BLaER1 (cell line): ENCODE results near the gene PDZK1IP1.

Experiments
- H3K27ac ChIP-seq: shearing (Covaris generic); formaldehyde crosslinking; 2 replicates; pipeline ENCODE4 v1.8.1; 2022
- H3K27me3 ChIP-seq: shearing (Covaris generic); formaldehyde crosslinking; 2 replicates; pipeline ENCODE4 v1.8.1; 2022
- H3K36me3 ChIP-seq: shearing (Covaris generic); formaldehyde crosslinking; 2 replicates; pipeline ENCODE4 v1.8.1; 2022
- H3K4me1 ChIP-seq: shearing (Covaris generic); formaldehyde crosslinking; 2 replicates; pipeline ENCODE4 v1.8.1; 2022
- H3K4me2 ChIP-seq: shearing (Covaris generic); formaldehyde crosslinking; 2 replicates; pipeline ENCODE4 v1.8.1; 2022
- H3K4me3 ChIP-seq: shearing (Covaris generic); formaldehyde crosslinking; 2 replicates; pipeline ENCODE4 v1.8.1; 2022
- H3K9ac ChIP-seq: shearing (Covaris generic); formaldehyde crosslinking; 2 replicates; pipeline ENCODE4 v1.8.1; 2022
- H3K9me3 ChIP-seq: shearing (Covaris generic); formaldehyde crosslinking; 2 replicates; pipeline ENCODE4 v1.8.1; 2022
- H4K20me1 ChIP-seq: shearing (Covaris generic); formaldehyde crosslinking; 2 replicates; pipeline ENCODE4 v1.8.1; 2022
- Cebpa-rat ChIP-seq: shearing (Covaris generic); IDR thresholded peaks from 2 replicates; pipeline ENCODE4 v1.8.1; 2022

PDZK1IP1 gene

DNA sequence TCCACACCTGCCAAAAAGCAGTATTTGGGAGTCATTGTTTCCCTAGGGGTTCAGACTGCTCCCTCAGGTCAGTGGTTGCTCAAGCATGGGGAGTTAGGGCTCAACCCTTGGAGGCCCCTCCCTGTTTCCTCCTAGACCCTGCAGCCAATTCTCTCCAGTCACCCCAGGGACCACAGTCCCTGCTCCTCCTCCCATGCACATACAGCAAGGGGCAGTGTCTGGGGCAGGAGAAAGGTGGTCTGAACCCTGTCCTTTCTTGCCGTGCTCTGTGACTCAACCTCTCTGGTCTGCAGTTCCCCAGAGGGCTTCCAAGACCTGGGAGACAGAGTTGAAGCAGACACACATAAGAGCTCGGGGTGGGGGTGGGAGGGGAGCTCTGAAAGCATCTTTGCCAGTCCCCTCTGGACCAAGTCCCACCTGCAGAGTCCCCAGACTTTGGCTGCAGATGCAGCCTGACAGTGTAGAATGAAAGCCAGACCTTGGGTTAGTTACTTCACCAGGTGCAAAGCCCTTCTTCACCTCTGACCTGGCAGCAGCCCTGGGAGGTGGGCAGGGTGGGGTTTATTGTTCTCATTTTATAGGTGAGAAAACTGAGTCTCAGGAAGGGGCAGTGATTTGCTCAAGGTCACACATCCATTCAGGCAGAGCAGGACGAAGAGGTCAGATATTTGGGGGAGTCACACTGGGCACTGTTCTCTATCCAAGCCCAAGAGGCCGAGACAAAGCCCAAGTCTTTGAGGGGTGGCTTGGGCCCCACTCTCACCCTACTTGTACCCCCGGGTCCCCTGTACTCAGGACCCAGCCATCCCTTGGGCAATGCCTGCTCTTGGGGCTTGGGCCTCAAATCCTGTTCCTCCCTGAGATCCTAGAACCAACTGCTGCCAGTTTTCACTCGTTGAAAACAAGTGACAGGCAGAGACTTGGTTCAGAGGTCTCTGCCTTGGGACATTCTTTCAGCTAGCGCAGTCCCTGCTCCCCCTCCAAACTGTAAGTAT lies 748 bp downstream of the PDZK1IP1 start:
- Histone ChIP-seq H3K27ac (no peak overlapping the region), H3K9me3 (no peaks in the 10 kb centered on the region), H3K4me2 (peak overlapping the region; percentile 28), H3K4me3 (no peak overlapping the region), H3K4me1 (peaks cover 13% of the 10 kb centered on the region), H3K36me3 (no peaks in the 10 kb centered on the region), H3K9ac (no peak overlapping the region), H4K20me1 (no peaks in the 10 kb centered on the region), H3K27me3 (no peaks in the 10 kb centered on the region)
- TF ChIP-seq Cebpa-rat: no peak

DNA sequence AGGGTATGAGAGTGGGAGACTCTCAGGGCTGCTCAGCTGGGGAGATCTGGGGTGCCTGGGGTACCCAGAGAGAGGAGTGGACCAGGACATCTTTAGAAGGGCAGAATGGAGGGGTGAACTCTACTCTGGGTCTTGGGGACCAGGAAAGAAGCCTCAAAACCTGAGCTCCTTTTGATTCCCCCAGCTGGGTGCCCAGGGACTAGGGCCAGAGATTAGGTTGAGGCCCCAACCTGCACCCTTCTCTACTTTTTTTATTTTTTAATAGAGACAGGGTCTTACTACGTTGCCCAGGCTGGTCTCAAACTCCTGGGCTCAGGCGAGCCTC lies 1.9 kb downstream of the PDZK1IP1 start:
- Histone ChIP-seq H3K9me3 (no peaks in the 10 kb centered on the region), H3K9ac (no peak overlapping the region), H3K4me1 (peaks cover 20% of the 10 kb centered on the region), H3K27ac (no peak overlapping the region), H4K20me1 (no peaks in the 10 kb centered on the region), H3K4me2 (no peak overlapping the region), H3K27me3 (no peaks in the 10 kb centered on the region), H3K36me3 (no peaks in the 10 kb centered on the region), H3K4me3 (no peak overlapping the region)
- no peak for TF ChIP-seq Cebpa-rat

DNA sequence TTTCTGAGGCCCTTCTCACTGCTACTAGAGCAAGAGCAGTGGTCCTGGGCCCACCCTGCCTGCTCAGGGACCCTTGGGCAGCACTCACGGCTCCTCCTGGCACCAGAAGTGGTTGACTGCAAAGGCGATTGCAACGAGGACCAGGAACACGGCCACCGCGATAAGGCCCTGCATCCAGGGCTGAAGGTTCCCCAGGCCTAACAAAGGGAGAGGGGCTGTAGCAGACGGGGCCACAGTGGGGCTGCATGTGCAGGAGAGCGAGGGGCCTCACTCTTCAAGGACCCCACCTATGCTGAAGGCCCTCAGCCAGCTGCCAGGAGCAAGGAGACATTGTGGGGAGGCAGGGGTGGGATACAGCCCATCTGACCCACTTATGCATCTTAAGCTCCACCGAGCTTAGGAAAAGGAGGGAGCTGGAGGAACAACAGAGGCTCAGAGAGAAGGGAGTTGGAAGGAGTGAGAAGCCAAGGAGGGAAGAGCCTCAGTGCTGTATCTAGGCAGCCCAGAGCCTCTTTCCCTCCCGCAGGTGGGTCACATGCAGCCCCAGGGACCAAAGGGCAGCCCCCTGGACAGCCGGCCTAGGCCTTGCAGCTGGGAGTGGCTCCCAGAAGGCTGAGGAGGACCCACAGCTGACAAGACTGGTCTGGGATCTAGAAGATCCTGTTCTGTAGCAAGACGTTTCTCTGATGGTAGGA lies 2.5 kb downstream of the PDZK1IP1 start:
- Histone ChIP-seq H3K4me2 (no peak overlapping the region), H3K4me1 (peaks cover 20% of the 10 kb centered on the region), H3K9me3 (no peaks in the 10 kb centered on the region), H4K20me1 (no peaks in the 10 kb centered on the region), H3K27me3 (no peaks in the 10 kb centered on the region), H3K4me3 (no peak overlapping the region), H3K36me3 (no peaks in the 10 kb centered on the region), H3K9ac (no peak overlapping the region), H3K27ac (no peak overlapping the region)
- TF ChIP-seq Cebpa-rat: no peak

DNA sequence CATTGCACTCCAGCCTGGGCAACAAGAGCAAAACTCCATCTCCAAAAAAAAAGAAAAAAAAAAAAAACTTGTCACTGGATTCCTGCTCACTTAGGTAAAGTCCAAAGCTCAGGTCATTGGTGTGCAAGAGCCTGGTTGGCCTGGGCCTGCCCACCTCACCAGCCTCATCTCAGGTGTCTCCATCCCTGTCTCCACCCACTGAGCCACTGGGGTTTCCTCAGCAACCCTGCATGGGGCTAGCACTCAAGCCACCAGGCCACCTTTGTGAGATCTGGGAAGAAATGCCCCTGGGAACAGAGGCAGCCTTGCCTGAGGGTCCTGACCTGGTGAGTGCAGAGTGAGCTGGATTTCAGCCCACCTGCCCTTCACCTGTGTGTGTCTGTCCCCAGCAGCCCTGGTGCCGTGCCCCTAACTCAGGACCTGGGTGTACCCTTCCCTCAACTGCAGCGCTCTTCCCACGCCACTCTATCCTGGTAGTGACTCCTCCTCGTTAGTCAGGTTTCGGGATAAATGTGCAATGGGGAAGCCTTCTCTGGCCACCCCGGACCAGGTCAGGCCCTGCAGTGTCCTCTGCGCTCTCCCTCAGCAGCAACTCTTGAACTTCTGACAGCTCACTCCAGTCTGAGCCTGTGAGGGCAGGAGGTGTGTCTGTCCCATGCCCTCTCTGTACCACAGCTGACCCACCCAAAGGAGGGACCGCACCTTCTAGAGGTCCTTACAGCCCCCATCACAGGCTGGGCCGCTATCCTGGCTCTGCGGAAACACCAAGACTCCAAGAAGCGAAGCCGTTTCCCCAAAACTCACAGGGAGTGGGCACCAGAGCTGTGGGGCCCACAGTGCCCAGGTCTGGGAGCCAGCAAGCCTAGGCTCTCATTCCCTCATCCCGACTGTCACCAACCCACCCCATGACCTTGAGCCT lies 3.3 kb downstream of the PDZK1IP1 start:
- Histone ChIP-seq H4K20me1 (no peaks in the 10 kb centered on the region), H3K4me1 (peaks cover 20% of the 10 kb centered on the region), H3K27ac (no peak overlapping the region), H3K4me2 (no peak overlapping the region), H3K27me3 (no peaks in the 10 kb centered on the region), H3K9me3 (no peaks in the 10 kb centered on the region), H3K9ac (no peak overlapping the region), H3K4me3 (no peak overlapping the region), H3K36me3 (no peaks in the 10 kb centered on the region)
- no peak for TF ChIP-seq Cebpa-rat

DNA sequence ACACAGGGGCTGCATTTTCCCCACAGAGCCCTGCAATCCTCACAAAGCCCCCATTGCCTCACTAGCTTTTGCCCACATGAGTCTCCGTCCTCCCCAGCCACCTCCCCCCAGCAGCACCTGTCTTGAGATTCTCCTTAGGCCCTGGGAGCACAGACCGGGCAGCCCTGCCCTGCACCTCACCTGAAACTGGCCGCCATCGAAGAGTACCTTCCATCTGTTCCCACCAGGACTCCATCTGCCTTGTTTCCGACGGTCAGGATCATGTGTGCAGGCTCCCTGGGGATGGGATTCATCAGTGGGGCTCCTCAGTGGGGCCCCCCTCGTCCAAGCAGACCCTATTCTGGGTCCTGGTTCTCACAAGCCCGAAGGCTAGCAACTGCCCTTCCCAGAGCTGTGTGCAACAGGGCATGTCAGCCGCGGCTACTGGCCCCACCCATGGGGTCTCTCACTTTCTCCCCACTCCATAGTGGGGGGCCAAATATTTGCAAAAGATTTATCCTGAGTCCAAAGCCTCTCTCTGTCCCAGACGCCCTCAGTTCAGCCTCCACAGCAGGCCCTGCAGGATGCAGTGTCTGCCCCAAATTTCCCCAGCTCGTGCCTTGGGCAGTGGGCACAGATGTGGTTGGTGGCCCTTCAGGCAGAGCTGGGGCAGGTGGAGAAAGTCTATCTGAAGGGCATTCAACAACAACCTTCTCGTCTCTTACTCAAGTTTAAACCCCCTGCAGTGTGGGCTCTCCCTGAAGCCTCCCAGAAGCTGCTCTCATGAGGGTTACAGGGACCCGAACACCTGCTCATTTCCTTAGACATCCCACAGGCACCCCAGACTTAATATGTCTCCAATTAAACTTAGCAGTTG lies 4.8 kb downstream of the PDZK1IP1 start:
- Histone ChIP-seq H3K9me3 (no peaks in the 10 kb centered on the region), H3K9ac (no peak overlapping the region), H3K36me3 (no peaks in the 10 kb centered on the region), H3K27me3 (no peaks in the 10 kb centered on the region), H3K4me1 (peaks cover 14% of the 10 kb centered on the region), H3K4me2 (no peak overlapping the region), H3K27ac (no peak overlapping the region), H4K20me1 (no peaks in the 10 kb centered on the region), H3K4me3 (no peak overlapping the region)
- no peak for TF ChIP-seq Cebpa-rat

DNA sequence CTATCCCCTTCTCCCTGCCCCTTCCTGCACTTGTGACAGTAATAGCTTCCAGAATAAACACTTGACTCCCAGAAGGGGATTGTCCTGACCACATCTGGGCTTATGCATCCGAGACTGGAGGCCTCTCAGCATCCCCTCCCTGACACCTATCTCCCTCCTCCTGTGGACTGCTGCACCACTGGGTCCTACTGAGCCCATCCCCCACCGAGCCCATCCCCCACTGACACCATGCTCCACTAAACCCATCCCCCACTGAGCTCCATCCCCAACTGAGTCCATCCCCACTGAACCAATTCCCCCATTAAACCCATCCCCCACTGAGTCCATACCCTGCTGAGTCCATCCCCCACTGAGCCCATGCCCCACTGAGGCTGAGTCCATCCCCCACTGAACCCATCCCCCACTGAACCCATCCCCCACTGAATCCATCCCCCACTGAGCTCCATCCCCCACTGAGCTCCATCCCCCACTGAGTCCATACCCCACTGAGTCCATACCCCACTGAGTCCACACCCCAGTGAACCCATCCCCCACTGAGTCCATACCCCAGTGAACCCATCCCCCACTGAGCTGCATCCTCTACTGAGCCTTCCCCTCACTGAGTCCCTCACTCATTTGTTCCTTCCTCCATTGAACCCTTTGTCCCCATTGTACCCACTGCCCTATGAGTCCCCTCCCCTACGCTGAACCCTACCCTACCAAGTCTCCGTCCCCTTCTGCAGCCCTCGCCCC lies 5.6 kb downstream of the PDZK1IP1 start:
- Histone ChIP-seq H3K4me1 (peaks cover 21% of the 10 kb centered on the region), H3K27me3 (no peaks in the 10 kb centered on the region), H3K9me3 (no peaks in the 10 kb centered on the region), H3K4me2 (0 out of 2 replicates have a peak overlapping the region, but pooled peaks have one; percentile 12), H4K20me1 (no peaks in the 10 kb centered on the region), H3K4me3 (no peak overlapping the region), H3K36me3 (no peaks in the 10 kb centered on the region), H3K9ac (no peak overlapping the region), H3K27ac (no peak overlapping the region)
- no peak for TF ChIP-seq Cebpa-rat

DNA sequence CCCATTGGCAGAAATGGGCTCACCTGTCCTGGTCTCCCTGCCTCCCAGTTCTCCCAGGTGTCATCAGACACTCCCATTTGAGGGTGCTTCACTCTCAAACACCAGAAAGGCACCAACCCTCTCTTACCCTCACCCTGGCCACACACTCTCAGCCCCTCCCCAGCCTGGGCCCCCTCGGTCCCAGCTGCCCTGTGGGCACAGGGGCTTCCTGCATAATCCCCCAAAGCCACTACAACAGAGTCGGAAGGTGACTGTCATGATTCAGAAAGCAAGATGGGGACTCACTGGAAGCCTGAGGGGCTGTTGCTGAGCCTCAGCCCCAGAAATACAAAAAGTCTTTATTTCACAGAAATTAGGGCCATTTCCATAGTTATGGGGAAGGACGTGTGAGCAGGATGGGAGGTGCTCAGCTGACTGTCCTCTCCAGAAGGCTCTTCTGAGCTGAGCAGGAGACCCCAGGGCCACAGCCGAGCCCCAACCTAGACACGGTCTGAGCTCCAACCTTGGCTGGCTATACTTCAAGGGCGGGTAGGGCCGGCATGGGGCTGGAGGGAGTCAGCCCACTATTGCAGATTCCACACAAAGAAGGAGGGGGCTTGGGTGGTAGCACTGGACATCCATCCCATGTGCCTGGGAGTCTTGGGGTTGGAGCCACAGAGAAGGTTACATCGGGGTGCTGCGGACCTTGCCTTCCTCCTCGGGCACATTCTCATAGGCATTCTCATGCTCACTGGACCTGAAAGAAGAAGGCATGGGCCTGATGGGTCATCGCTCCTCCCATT lies 6.3 kb downstream of the PDZK1IP1 start:
- H3K4me2 ChIP-seq: 0 out of 2 replicates have a peak overlapping the region, but pooled peaks have one; percentile 12

More for the DNA sequence above, 6.3 kb downstream of the PDZK1IP1 start:
- no peak for TF ChIP-seq Cebpa-rat
- Histone ChIP-seq H3K4me3 (no peak overlapping the region), H3K9me3 (no peaks in the 10 kb centered on the region), H3K9ac (no peak overlapping the region), H3K27me3 (no peaks in the 10 kb centered on the region), H3K36me3 (no peaks in the 10 kb centered on the region), H4K20me1 (no peaks in the 10 kb centered on the region), H3K27ac (no peak overlapping the region), H3K4me1 (peaks cover 21% of the 10 kb centered on the region)
